Kidney epithelial cell (primary cell): ENCODE results near the gene NCAM1. TPM values are rescaled to one million over a fixed set of nuclear protein-coding genes. Genes with fewer than 3 reads are reported as not detected.
A peak's percentile ranks its signal among the peaks of the same experiment; 100 is the strongest.

Experiments used
- DNase-seq: peaks from one replicate; pipeline ENCODE4 v3.0.0-alpha.2; 2010; ENCODE audit warnings: low read depth
- H3K27me3 ChIP-seq: 2 replicates; pipeline ENCODE4 v1.6.0; 2011; ENCODE audit warnings: low read length; ENCODE audit not compliant: control insufficient read depth, insufficient read depth
- H3K36me3 ChIP-seq: 2 replicates; pipeline ENCODE4 v1.5.1; 2011; ENCODE audit warnings: low read length; ENCODE audit not compliant: control insufficient read depth, insufficient read depth
- H3K4me3 ChIP-seq: 2 replicates; pipeline ENCODE4 v1.5.1; 2011; ENCODE audit warnings: low read depth, mild to moderate bottlenecking, control low read depth, low read length
- total RNA-seq: library from RNA; depleted of rRNA; stranded (reverse); fragments of >200 nt; gene quantifications from 2 replicates; pipeline ENCODE4 v1.2.3, GENCODE V29; 2015
- TF ChIP-seq, protein P1 (sequence below): IDR thresholded peaks from 2 replicates; pipeline ENCODE4 v1.5.1; 2011; ENCODE audit warnings: mild to moderate bottlenecking, moderate library complexity, low read length, control low read depth, inconsistent platforms; ENCODE audit not compliant: insufficient read depth, poor library complexity, severe bottlenecking

The NCAM1 gene
- total RNA-seq, 1 donor from 2014 or later: 16.5 TPM

- DNase-seq: no peak
- TF ChIP-seq, protein P1, sequence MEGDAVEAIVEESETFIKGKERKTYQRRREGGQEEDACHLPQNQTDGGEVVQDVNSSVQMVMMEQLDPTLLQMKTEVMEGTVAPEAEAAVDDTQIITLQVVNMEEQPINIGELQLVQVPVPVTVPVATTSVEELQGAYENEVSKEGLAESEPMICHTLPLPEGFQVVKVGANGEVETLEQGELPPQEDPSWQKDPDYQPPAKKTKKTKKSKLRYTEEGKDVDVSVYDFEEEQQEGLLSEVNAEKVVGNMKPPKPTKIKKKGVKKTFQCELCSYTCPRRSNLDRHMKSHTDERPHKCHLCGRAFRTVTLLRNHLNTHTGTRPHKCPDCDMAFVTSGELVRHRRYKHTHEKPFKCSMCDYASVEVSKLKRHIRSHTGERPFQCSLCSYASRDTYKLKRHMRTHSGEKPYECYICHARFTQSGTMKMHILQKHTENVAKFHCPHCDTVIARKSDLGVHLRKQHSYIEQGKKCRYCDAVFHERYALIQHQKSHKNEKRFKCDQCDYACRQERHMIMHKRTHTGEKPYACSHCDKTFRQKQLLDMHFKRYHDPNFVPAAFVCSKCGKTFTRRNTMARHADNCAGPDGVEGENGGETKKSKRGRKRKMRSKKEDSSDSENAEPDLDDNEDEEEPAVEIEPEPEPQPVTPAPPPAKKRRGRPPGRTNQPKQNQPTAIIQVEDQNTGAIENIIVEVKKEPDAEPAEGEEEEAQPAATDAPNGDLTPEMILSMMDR: peak; percentile 19
- H3K4me3 ChIP-seq: no peak overlapping the region
- H3K27me3 ChIP-seq: no peaks in the 10 kb centered on the region
- H3K36me3 ChIP-seq: no peaks in the 10 kb centered on the region
Measured at GRCh38 chr11:113274713-113275582, 313.7 kb downstream of the NCAM1 start.

DNA sequence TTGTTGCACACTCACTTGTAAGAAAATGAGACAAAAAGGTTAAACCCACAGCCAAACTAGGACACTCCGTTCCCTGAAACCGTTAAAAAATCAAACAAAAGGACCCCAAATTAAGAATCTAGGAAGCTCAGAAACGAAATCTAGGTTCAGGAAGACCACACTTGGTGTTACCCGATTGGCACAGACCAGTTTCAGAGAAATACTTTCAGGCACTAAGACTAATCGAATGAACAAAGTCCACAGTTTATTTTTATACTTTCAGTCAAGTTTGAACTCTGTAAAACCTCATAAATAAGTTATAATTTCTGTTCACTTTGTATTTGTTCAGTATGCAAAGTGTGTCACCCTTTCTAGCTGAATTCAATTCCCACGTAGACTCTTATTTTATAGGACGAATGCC is 314.4 kb downstream of the NCAM1 start:
- TF ChIP-seq, protein P1: no peak
- no peak overlapping the region for H3K4me3 ChIP-seq
- DNase-seq: no peak
- H3K36me3 ChIP-seq: no peaks in the 10 kb centered on the region
- H3K27me3 ChIP-seq: no peaks in the 10 kb centered on the region

- TF ChIP-seq, protein P1: no peak
- Histone ChIP-seq H3K36me3 (no peaks in the 10 kb centered on the region), H3K4me3 (no peak overlapping the region), H3K27me3 (no peaks in the 10 kb centered on the region)
- no peak for DNase-seq
Measured at GRCh38 chr11:113276466-113276865, 315.2 kb downstream of the NCAM1 start.

- no peak overlapping the region for H3K4me3 ChIP-seq
- H3K36me3 ChIP-seq: no peaks in the 10 kb centered on the region
- TF ChIP-seq, protein P1: no peak
- H3K27me3 ChIP-seq: no peaks in the 10 kb centered on the region
- DNase-seq: no peak
Measured at GRCh38 chr11:113277907-113278306, 316.7 kb downstream of the NCAM1 start.

GRCh38 chr11:113278481-113278880 is 317.3 kb downstream of the NCAM1 start:
- H3K27me3 ChIP-seq: no peaks in the 10 kb centered on the region
- DNase-seq: no peak
- TF ChIP-seq, protein P1: no peak
- no peak overlapping the region for H3K4me3 ChIP-seq
- H3K36me3 ChIP-seq: no peaks in the 10 kb centered on the region

DNA sequence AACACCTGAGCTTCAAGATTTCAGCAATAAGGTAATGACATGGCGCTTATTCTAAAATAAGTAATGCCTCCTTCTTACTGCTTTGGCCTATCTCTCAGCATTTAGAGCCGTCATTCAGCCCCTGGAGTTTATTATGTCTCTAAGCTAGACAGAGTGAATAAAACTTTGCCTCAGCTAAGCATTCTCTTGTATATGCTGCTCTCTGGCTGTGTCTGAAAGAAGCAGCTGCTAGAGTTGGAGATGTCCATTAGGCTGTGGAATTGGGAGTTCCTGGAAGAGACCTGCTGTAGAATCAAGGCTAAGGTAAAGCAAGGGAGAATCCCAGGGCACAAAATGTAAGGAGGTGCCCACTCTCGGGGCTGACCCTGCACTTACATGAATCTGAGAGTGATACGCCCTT is 317.7 kb downstream of the NCAM1 start:
- Histone ChIP-seq H3K4me3 (no peak overlapping the region), H3K27me3 (no peaks in the 10 kb centered on the region), H3K36me3 (no peaks in the 10 kb centered on the region)
- TF ChIP-seq, protein P1: no peak
- DNase-seq: no peak
